Naive thymus-derived CD8-positive, alpha-beta T cell (primary cell): ENCODE measurements around the gene NKIRAS1. TPM values are rescaled to one million over a fixed set of nuclear protein-coding genes. Genes with fewer than 3 reads are reported as not detected.

Experiments used
- ATAC-seq, 2 donors: fragments of 150-1000 bp; cut with Tn5 transposase in 1 of 2; sonication (Bioruptor Pico), chemical (Tn5 transposase) in 1 of 2; 1 replicate in 1 of 2; 2 replicates in 1 of 2; pipeline ENCODE4 v1.10.0; 2021; ENCODE audit warnings: mild to moderate bottlenecking in 2 of 2, moderate library complexity in 2 of 2
- POLR2A ChIA-PET: fragments of 350-600 bp; sonication (Branson Sonifier 250); formaldehyde crosslinking; loops from one replicate; lab custom pipeline; 2021; ENCODE audit warnings: antibody characterized with exemption; lab: Charles Lee
- DNase-seq, 10 donors: peaks; one replicate each; pipeline versions ENCODE4 v3.0.0 to v3.0.0-alpha.2; 2020 to 2022
- H3K27ac Mint-ChIP-seq, 10 donors: one replicate each; pipeline ENCODE4 v1.8.0; 2020 to 2022; ENCODE audit warnings: mild to moderate bottlenecking in 10 of 10, mixed read lengths in 10 of 10, moderate library complexity in 4 of 10, inconsistent platforms in 1 of 10
- H3K27me3 Mint-ChIP-seq, 5 donors: one replicate each; pipeline ENCODE4 v1.8.0; 2021 to 2022; ENCODE audit warnings: mixed read lengths in 5 of 5
- H3K36me3 Mint-ChIP-seq, 3 donors: one replicate each; pipeline ENCODE4 v1.8.0; 2020 to 2022; ENCODE audit warnings: mixed read lengths in 3 of 3, mild to moderate bottlenecking in 2 of 3, inconsistent platforms in 1 of 3
- H3K4me1 Mint-ChIP-seq, 4 donors: one replicate each; pipeline ENCODE4 v1.8.0; 2021 to 2022; ENCODE audit warnings: mixed read lengths in 4 of 4
- H3K4me3 Mint-ChIP-seq, 10 donors: one replicate each; pipeline ENCODE4 v1.8.0; 2020 to 2022; ENCODE audit warnings: mild to moderate bottlenecking in 10 of 10, mixed read lengths in 10 of 10, moderate library complexity in 6 of 10, inconsistent platforms in 1 of 10
- H3K9me3 Mint-ChIP-seq, 9 donors: one replicate each; pipeline ENCODE4 v1.8.0; 2020 to 2022; ENCODE audit warnings: mixed read lengths in 9 of 9, mild to moderate bottlenecking in 3 of 9, inconsistent platforms in 1 of 9, moderate library complexity in 1 of 9
- polyA plus RNA-seq, 3 donors: library from polyadenylated mRNA; unstranded; fragments of 300-500 nt; fragmentation: Illumina TruSeq; gene quantifications; one replicate each; pipeline ENCODE4 v1.2.3, GENCODE V29; 2021
- total RNA-seq, 8 experiments: library from RNA in 2 of 8; stranded (reverse) in 2 of 8; gene quantifications; one replicate each; pipeline ENCODE4 v1.2.3 and lab custom pipeline; 2021 to 2026

NKIRAS1 gene
- total and polyA plus RNA-seq, 5 experiments from 2014 or later = 2.8 to 6.4 (median 4.6) TPM

- ATAC-seq = no peak
- Mint-ChIP-seq H3K4me3 (peak overlapping the region; percentile 54 to 77 (median 66)), H3K9me3 (no peaks in the 10 kb centered on the region), H3K27ac (peak overlapping the region in 9 of 10 donors; percentile 22 to 83 (median 61)), H3K27me3 (no peaks in the 10 kb centered on the region), H3K36me3 (peaks cover 0 to 17% (median 7%) of the 10 kb centered on the region in 3 donors), H3K4me1 (peaks cover 35 to 88% (median 71%) of the 10 kb centered on the region in 4 donors)
- POLR2A ChIA-PET = interaction anchor here (9.1 kb wide), 1 partner anchor 33 kb away, joined by 105 read pairs; the partner anchor contains the start of genes NKIRAS1 and RPL15
- DNase-seq = no peak
Measured at GRCh38 chr3:23950293-23950692, 33.5 kb upstream of the NKIRAS1 start.

DNA sequence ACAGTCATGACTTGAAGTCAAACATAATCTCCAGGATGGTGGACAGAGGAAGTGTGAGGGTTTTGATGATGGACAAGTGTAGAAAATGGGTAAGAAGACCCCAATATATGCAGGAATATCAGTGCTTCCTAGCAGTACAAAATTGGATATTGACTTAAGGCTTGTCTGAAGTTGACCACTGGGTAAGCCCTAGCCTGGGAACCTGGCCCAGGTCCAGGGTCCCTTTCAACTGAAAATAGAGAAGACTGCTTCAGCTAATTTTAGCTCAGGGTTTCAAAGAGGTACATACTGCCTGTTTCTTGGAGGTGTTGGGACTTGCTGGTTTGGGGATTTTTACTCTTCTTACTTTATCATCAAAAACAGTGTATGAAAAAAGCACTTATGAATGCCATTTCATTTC lies 33.0 kb upstream of the NKIRAS1 start:
- Mint-ChIP-seq H3K4me3 (peak overlapping the region; percentile 54 to 77 (median 66)), H3K4me1 (peaks cover 35 to 85% (median 67%) of the 10 kb centered on the region in 4 donors), H3K27me3 (no peaks in the 10 kb centered on the region), H3K9me3 (no peaks in the 10 kb centered on the region), H3K36me3 (peaks cover 0 to 12% (median 3%) of the 10 kb centered on the region in 3 donors), H3K27ac (peak overlapping the region in 9 of 10 donors; percentile 32 to 83 (median 61))
- POLR2A ChIA-PET = interaction anchor here (9.1 kb wide), 1 partner anchor 33 kb away, joined by 105 read pairs; the partner anchor contains the start of genes NKIRAS1 and RPL15
- DNase-seq (no peak), ATAC-seq (no peak)

DNA sequence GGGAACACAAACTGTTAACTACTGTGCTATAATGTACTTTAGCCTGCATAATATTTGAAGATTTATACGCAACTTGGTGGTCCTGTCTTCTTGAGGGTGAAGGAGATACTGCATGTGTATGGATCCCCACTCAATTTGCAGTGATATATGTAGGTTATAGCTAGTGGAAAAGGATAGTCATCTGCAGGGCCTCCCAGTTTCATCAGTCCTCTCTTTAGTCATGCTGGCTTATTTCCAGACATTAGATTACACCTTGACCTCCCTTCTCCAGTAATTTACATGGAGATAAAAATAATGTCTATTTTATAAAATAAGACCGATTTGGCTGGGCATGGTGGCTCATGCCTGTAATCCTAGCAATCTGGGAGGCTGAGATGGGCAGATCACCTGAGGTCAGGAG lies 32.0 kb upstream of the NKIRAS1 start:
- no peaks in the 10 kb centered on the region for H3K27me3 Mint-ChIP-seq
- H3K27ac Mint-ChIP-seq = peak overlapping the region in 1 of 10 donors; percentile 47
- H3K9me3 Mint-ChIP-seq = no peaks in the 10 kb centered on the region
- H3K36me3 Mint-ChIP-seq = peaks cover 0 to 4% (median 3%) of the 10 kb centered on the region in 3 donors
- ATAC-seq (no peak), DNase-seq (no peak)
- POLR2A ChIA-PET = interaction anchor here (9.1 kb wide), 1 partner anchor 32 kb away, joined by 105 read pairs; the partner anchor contains the start of genes NKIRAS1 and RPL15
- peaks cover 36 to 82% (median 66%) of the 10 kb centered on the region in 4 donors for H3K4me1 Mint-ChIP-seq
- H3K4me3 Mint-ChIP-seq = peak overlapping the region in 1 of 10 donors; percentile 7

GRCh38 chr3:23945913-23946687 lies 29.3 kb upstream of the NKIRAS1 start:
- Mint-ChIP-seq H3K27me3 (no peaks in the 10 kb centered on the region), H3K27ac (peak overlapping the region; percentile 82 to 96 (median 92)), H3K36me3 (peaks cover 0 to 4% (median 3%) of the 10 kb centered on the region in 3 donors), H3K9me3 (no peaks in the 10 kb centered on the region), H3K4me1 (peaks cover 27 to 56% (median 46%) of the 10 kb centered on the region in 4 donors), H3K4me3 (peak overlapping the region; percentile 64 to 97 (median 88))
- POLR2A ChIA-PET = interaction anchor here (0.5 to 9.1 kb wide), 4 partner anchors 12 to 1839 kb away, joined by 3 to 105 read pairs (median 6); partner anchors contain the start of genes NKIRAS1 and RPL15
- peak; percentile 94 to 99 (median 97) for DNase-seq
- ATAC-seq = peak; percentile 72 to 79

DNA sequence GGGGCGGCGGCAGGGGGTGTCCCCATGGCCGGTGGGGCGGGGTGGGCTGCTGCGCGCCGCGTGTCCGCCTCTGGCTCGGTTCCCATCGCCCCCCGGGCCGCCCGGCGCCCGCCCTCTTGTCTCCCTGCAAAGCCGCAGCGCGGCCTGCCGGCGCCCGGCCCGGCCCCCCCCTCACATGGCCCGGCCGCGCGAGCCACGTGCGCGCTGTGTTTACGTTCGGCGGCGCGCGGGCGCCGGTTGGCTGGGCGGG lies 28.8 kb upstream of the NKIRAS1 start:
- ATAC-seq = no peak
- POLR2A ChIA-PET = interaction anchor here (1.6 to 9.1 kb wide), 2 partner anchors 22 to 29 kb away, joined by 4 to 105 read pairs; partner anchors contain the start of genes NKIRAS1 and RPL15
- peak in 1 of 10 donors; percentile 94 for DNase-seq
- H3K4me1 Mint-ChIP-seq = peaks cover 26 to 50% (median 44%) of the 10 kb centered on the region in 4 donors
- H3K9me3 Mint-ChIP-seq = no peaks in the 10 kb centered on the region
- peaks cover 0 to 4% (median 3%) of the 10 kb centered on the region in 3 donors for H3K36me3 Mint-ChIP-seq
- peak overlapping the region in 8 of 10 donors; percentile 28 to 97 (median 58) for H3K4me3 Mint-ChIP-seq
- peak overlapping the region in 6 of 10 donors; percentile 49 to 87 (median 78) for H3K27ac Mint-ChIP-seq
- H3K27me3 Mint-ChIP-seq = no peaks in the 10 kb centered on the region

- peak; percentile 51 to 62 for ATAC-seq
- peak within 1 kb of the TSS; percentile 84 to 96 (median 94) for H3K27ac Mint-ChIP-seq
- POLR2A ChIA-PET = interaction anchor here (0.9 to 9.1 kb wide), 4 partner anchors 21 to 28 kb away, joined by 3 to 105 read pairs (median 4); partner anchors contain the start of genes NKIRAS1 and RPL15
- H3K9me3 Mint-ChIP-seq = no peaks in the 10 kb centered on the region
- H3K27me3 Mint-ChIP-seq = no peaks in the 10 kb centered on the region
- peak within 1 kb of the TSS; percentile 81 to 97 (median 88) for H3K4me3 Mint-ChIP-seq
- peak; percentile 63 to 85 (median 78) for DNase-seq
- H3K4me1 Mint-ChIP-seq = peaks cover 22 to 45% (median 38%) of the 10 kb centered on the region in 4 donors
- H3K36me3 Mint-ChIP-seq = peaks cover 0 to 4% (median 3%) of the 10 kb centered on the region in 3 donors
Measured at GRCh38 chr3:23944861-23945662, 28.3 kb upstream of the NKIRAS1 start, which contains the start of gene NR1D2. Gene NR1D2 (plus strand): TSS chr3:23945286. CDS start chr3:23945579, 293 bp downstream.

DNA sequence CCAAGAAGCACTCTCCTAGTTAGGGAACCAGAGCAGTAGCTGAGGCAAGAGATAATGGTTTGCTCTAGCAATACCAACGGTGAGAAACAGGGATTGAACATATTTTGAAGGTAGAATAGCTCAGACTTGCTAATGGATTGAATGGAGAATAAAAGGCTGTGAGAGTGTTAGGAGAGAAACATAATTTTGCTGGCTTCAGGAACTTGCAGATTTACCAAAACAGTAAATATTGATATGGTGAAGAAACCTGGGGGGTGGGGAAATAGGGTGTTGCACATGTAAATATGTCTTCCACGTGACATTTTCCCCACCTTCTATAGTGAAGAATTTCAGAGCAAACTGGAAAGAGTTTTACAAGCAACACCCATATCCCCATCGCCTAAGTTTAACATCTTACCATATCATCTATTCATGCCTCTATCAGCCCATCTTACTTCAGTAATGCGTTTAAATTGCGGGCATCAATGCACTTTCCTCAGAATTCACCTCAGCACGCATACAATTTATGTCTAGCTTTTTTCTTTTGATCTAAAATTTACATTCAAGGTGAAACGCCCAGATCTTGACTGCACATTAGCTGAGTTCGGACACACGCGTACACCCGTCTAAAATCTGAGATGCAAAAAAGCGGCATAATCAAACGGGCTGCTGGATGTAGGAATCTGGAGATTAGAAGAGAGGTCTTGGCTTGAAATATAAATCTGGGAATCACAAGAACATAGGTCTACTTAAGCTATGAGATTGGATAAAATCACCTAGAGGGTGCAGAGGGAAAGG lies 27.4 kb upstream of the NKIRAS1 start:
- Mint-ChIP-seq H3K27ac (peak overlapping the region; percentile 84 to 96 (median 94)), H3K4me3 (peak overlapping the region; percentile 76 to 97 (median 85)), H3K9me3 (peaks cover 0 to under 1% (median 0%) of the 10 kb centered on the region in 9 donors), H3K27me3 (no peaks in the 10 kb centered on the region), H3K4me1 (peaks cover 14 to 37% (median 30%) of the 10 kb centered on the region in 4 donors), H3K36me3 (peaks cover 0 to 4% (median 3%) of the 10 kb centered on the region in 3 donors)
- POLR2A ChIA-PET = interaction anchor here (0.8 to 9.1 kb wide), 5 partner anchors 20 to 27 kb away, joined by 3 to 105 read pairs (median 3); partner anchors contain the start of genes NKIRAS1 and RPL15
- DNase-seq (peak in 2 of 10 donors; percentile 24 to 26), ATAC-seq (no peak)

- POLR2A ChIA-PET = interaction anchor here (1.4 kb wide), 1 partner anchor 26 kb away, joined by 6 read pairs; the partner anchor contains the start of genes NKIRAS1 and RPL15
- Mint-ChIP-seq H3K9me3 (peaks cover 0 to 7% (median 0%) of the 10 kb centered on the region in 9 donors), H3K27me3 (no peaks in the 10 kb centered on the region), H3K27ac (peak overlapping the region in 4 of 10 donors; percentile 9 to 87 (median 30)), H3K4me3 (peak overlapping the region in 1 of 10 donors; percentile 45), H3K4me1 (peaks cover 11 to 21% (median 16%) of the 10 kb centered on the region in 4 donors), H3K36me3 (peaks cover 0 to 6% (median 4%) of the 10 kb centered on the region in 3 donors)
- ATAC-seq (no peak), DNase-seq (no peak)
Measured at GRCh38 chr3:23942546-23942945, 25.8 kb upstream of the NKIRAS1 start.

- Mint-ChIP-seq H3K36me3 (peaks cover 0 to 6% (median 0%) of the 10 kb centered on the region in 3 donors), H3K27me3 (no peaks in the 10 kb centered on the region), H3K27ac (no peak overlapping the region), H3K4me3 (no peak overlapping the region), H3K9me3 (peaks cover 0 to 7% (median 0%) of the 10 kb centered on the region in 9 donors), H3K4me1 (peaks cover 7 to 14% (median 8%) of the 10 kb centered on the region in 4 donors)
- POLR2A ChIA-PET = interaction anchor here (1.0 to 1.6 kb wide), 3 partner anchors 18 to 25 kb away, joined by 5 to 7 read pairs (median 6); partner anchors contain the start of genes NKIRAS1 and RPL15
- ATAC-seq (no peak), DNase-seq (no peak)
Measured at GRCh38 chr3:23941440-23941839, 24.6 kb upstream of the NKIRAS1 start.

DNA sequence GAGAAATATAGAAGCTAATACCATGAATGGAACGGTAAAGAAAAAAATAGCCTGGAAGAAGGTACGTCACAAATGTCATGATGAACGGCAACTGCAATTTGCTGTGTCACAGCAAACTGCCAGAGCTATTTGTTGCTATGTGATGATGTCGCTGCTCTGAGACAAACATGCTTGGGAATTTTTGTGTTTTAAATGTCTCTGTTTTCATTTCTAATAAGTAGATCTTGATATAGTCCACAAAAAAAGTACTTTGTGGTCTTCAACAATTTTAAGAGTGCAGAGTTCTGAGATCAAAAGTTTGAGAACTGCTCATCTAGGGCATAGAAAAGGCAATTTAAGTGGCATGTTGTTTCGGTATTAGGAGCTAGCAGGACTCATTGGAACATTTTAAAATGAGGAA lies 24.0 kb upstream of the NKIRAS1 start:
- DNase-seq = no peak
- ATAC-seq = no peak
- Mint-ChIP-seq H3K27me3 (no peaks in the 10 kb centered on the region), H3K4me3 (no peak overlapping the region), H3K4me1 (peaks cover 7 to 14% (median 8%) of the 10 kb centered on the region in 4 donors), H3K27ac (no peak overlapping the region), H3K36me3 (peaks cover 0 to 6% (median 0%) of the 10 kb centered on the region in 3 donors), H3K9me3 (peaks cover 0 to 7% (median 0%) of the 10 kb centered on the region in 9 donors)
- POLR2A ChIA-PET = interaction anchor here (1.0 to 1.6 kb wide), 2 partner anchors 18 to 23 kb away, joined by 5 to 7 read pairs; partner anchors contain the start of genes NKIRAS1 and RPL15

- ATAC-seq (no peak), DNase-seq (no peak)
- Mint-ChIP-seq H3K4me1 (peaks cover 0 to 2% (median 1%) of the 10 kb centered on the region in 4 donors), H3K4me3 (no peak overlapping the region), H3K27me3 (peaks cover 0 to 1% (median 0%) of the 10 kb centered on the region in 5 donors), H3K27ac (peak overlapping the region in 1 of 10 donors; percentile 71), H3K9me3 (peaks cover 0 to 7% (median 0%) of the 10 kb centered on the region in 9 donors), H3K36me3 (peaks cover 0 to 10% (median 0%) of the 10 kb centered on the region in 3 donors)
- POLR2A ChIA-PET = interaction anchor here (0.7 kb wide), 2 partner anchors 12 to 22 kb away, joined by 3 read pairs; partner anchors contain the start of genes NKIRAS1 and RPL15
Measured at GRCh38 chr3:23938688-23939087, 21.9 kb upstream of the NKIRAS1 start.
